Adrenal gland (tissue), 5 donors: ENCODE results near the gene SLC15A4.

Source experiments
- CTCF ChIP-seq, 6 experiments: fragments of 450-650 bp in 4 of 6; fragments of 200-600 bp in 2 of 6; sonication (generic) in 1 of 6; IDR thresholded peaks; 1 replicate in 5 of 6; 2 replicates in 1 of 6; pipeline versions ENCODE4 v1.5.1 to v1.8.0; 2016 to 2021; ENCODE audit warnings: antibody characterized with exemption in 6 of 6, mild to moderate bottlenecking in 2 of 6, moderate library complexity in 1 of 6
- POLR2A ChIP-seq, 2 donors: fragments of 450-650 bp; IDR thresholded peaks; one replicate each; pipeline ENCODE4 v1.6.1; 2017; ENCODE audit warnings: antibody characterized with exemption in 2 of 2, mild to moderate bottlenecking in 2 of 2, moderate library complexity in 1 of 2
- donor health status: DM: no; HTN: no; CAD: no.

GRCh38 chr12:128813392-128813791 lies 10.4 kb downstream of the SLC15A4 start:
- TF ChIP-seq CTCF (IDR thresholded peaks at IDR 0.05): no peak
- no peak for TF ChIP-seq POLR2A (IDR thresholded peaks at IDR 0.05)
